ENCODE data around the gene ITGA2. TPM values are rescaled to one million over a fixed set of nuclear protein-coding genes. Genes with fewer than 3 reads are reported as not detected.
"Not testable (repeated sequence)": the region's sequence is repeated elsewhere in the genome, so short reads cannot be mapped to it uniquely, and the experiment has no call there.

Gene ITGA2
- total and polyA plus RNA-seq, 2 experiments from 2014 or later, result 2.5 to 10.2 TPM

GRCh38 chr5:53110156-53110555, 121.0 kb downstream of the ITGA2 start:
- H3K27ac ChIP-seq, result peak overlapping the region; percentile 41
- peak overlapping the region; percentile 88 for H3K4me2 ChIP-seq
- peak overlapping the region; percentile 21 for H3K4me3 ChIP-seq
- H2AFZ ChIP-seq, result peak overlapping the region; percentile 93
- H3K9me2 ChIP-seq (replicated peaks; ENCODE audit: insufficient read depth), result no peaks in the 10 kb centered on the region
- peaks cover 8% of the 10 kb centered on the region for H3K4me1 ChIP-seq (ENCODE audit: insufficient read depth)
- H3K79me2 ChIP-seq, result peaks cover 20% of the 10 kb centered on the region
- no peaks in the 10 kb centered on the region for H4K20me1 ChIP-seq (ENCODE audit: insufficient read depth, poor library complexity, severe bottlenecking)
- H3K36me3 ChIP-seq (replicated peaks; ENCODE audit: insufficient read depth, low read depth), result no peaks in the 10 kb centered on the region
- no peak for DNase-seq (ENCODE audit: low spot score)
- H3K9me3 ChIP-seq (ENCODE audit: low read depth), result no peaks in the 10 kb centered on the region
- 23% methylated on average over 6 of the region's 6 CpGs for WGBS (ENCODE audit: low lambda C conversion rate, missing lambda C conversion rate)
- no peaks in the 10 kb centered on the region for H3K27me3 ChIP-seq
- TF ChIP-seq, protein P1, sequence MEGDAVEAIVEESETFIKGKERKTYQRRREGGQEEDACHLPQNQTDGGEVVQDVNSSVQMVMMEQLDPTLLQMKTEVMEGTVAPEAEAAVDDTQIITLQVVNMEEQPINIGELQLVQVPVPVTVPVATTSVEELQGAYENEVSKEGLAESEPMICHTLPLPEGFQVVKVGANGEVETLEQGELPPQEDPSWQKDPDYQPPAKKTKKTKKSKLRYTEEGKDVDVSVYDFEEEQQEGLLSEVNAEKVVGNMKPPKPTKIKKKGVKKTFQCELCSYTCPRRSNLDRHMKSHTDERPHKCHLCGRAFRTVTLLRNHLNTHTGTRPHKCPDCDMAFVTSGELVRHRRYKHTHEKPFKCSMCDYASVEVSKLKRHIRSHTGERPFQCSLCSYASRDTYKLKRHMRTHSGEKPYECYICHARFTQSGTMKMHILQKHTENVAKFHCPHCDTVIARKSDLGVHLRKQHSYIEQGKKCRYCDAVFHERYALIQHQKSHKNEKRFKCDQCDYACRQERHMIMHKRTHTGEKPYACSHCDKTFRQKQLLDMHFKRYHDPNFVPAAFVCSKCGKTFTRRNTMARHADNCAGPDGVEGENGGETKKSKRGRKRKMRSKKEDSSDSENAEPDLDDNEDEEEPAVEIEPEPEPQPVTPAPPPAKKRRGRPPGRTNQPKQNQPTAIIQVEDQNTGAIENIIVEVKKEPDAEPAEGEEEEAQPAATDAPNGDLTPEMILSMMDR (IDR thresholded peaks at IDR 0.05; ENCODE audit: poor library complexity), result no peak
- TF ChIP-seq EZH2phosphoT487 (IDR thresholded peaks at IDR 0.05; ENCODE audit: low read depth, severe bottlenecking, unreplicated experiment), result no peak
- TF ChIP-seq EZH2 (IDR thresholded peaks at IDR 0.05; ENCODE audit: borderline replicate concordance), result no peak

GRCh38 chr5:53111139-53111538, 122.0 kb downstream of the ITGA2 start:
- peaks cover 8% of the 10 kb centered on the region for H3K4me1 ChIP-seq (ENCODE audit: insufficient read depth)
- no peak overlapping the region for H3K4me2 ChIP-seq
- H3K4me3 ChIP-seq, result no peak overlapping the region
- no peaks in the 10 kb centered on the region for H3K9me2 ChIP-seq (replicated peaks; ENCODE audit: insufficient read depth)
- no peaks in the 10 kb centered on the region for H3K36me3 ChIP-seq (replicated peaks; ENCODE audit: insufficient read depth, low read depth)
- DNase-seq (ENCODE audit: low spot score), result no peak
- H3K9me3 ChIP-seq (ENCODE audit: low read depth), result no peaks in the 10 kb centered on the region
- WGBS (ENCODE audit: low lambda C conversion rate, missing lambda C conversion rate), result 90% methylated on average over 1 of the region's 1 CpG
- no peak overlapping the region for H3K27ac ChIP-seq
- H2AFZ ChIP-seq, result no peak overlapping the region
- H4K20me1 ChIP-seq (ENCODE audit: insufficient read depth, poor library complexity, severe bottlenecking), result no peaks in the 10 kb centered on the region
- H3K27me3 ChIP-seq, result no peaks in the 10 kb centered on the region
- H3K79me2 ChIP-seq, result peaks cover 18% of the 10 kb centered on the region
- no peak for TF ChIP-seq EZH2phosphoT487 (IDR thresholded peaks at IDR 0.05; ENCODE audit: low read depth, severe bottlenecking, unreplicated experiment)
- TF ChIP-seq EZH2 (IDR thresholded peaks at IDR 0.05; ENCODE audit: borderline replicate concordance), result no peak
- TF ChIP-seq, protein P1 (IDR thresholded peaks at IDR 0.05; ENCODE audit: poor library complexity), result no peak

GRCh38 chr5:53112307-53112706, 123.2 kb downstream of the ITGA2 start:
- not testable (repeated sequence) for H3K27ac ChIP-seq; H3K4me2 ChIP-seq; H3K27me3 ChIP-seq; H3K4me3 ChIP-seq; H3K4me1 ChIP-seq (ENCODE audit: insufficient read depth); H3K9me3 ChIP-seq (ENCODE audit: low read depth); H4K20me1 ChIP-seq (ENCODE audit: insufficient read depth, poor library complexity, severe bottlenecking); H3K36me3 ChIP-seq (replicated peaks; ENCODE audit: insufficient read depth, low read depth); DNase-seq (ENCODE audit: low spot score); H2AFZ ChIP-seq; H3K9me2 ChIP-seq (replicated peaks; ENCODE audit: insufficient read depth)
- peaks cover 12% of the 10 kb centered on the region for H3K79me2 ChIP-seq
- WGBS (ENCODE audit: low lambda C conversion rate, missing lambda C conversion rate), result 94% methylated on average over 6 of the region's 6 CpGs

DNA sequence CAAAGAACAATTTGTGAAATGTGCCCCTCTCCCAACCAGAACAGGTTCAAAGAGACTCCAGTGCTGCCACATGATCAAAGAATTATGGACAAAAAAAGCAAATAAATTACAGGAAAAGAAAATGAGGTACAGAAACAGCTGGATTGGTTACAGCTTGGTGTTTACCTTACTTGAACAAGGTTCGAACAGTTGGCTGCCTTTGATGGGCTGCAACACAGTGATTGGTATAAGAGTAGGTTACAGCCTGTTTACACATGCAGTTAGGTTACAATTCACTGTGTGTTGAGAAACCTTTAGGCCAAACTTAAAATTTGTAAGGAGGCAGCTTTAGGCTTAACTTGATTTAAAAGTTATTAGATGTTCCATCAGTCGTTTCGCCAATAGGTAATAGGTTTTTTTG, 123.8 kb downstream of the ITGA2 start:
- no peaks in the 10 kb centered on the region for H4K20me1 ChIP-seq (ENCODE audit: insufficient read depth, poor library complexity, severe bottlenecking)
- no peak overlapping the region for H3K4me3 ChIP-seq
- H3K27ac ChIP-seq, result no peak overlapping the region
- DNase-seq (ENCODE audit: low spot score), result no peak
- no peak overlapping the region for H2AFZ ChIP-seq
- TF ChIP-seq, protein P1 (IDR thresholded peaks at IDR 0.05; ENCODE audit: poor library complexity), result no peak
- H3K79me2 ChIP-seq, result peaks cover 9% of the 10 kb centered on the region
- H3K9me2 ChIP-seq (replicated peaks; ENCODE audit: insufficient read depth), result no peaks in the 10 kb centered on the region
- WGBS (ENCODE audit: low lambda C conversion rate, missing lambda C conversion rate), result 94% methylated on average over 3 of the region's 3 CpGs
- no peaks in the 10 kb centered on the region for H3K36me3 ChIP-seq (replicated peaks; ENCODE audit: insufficient read depth, low read depth)
- no peak overlapping the region for H3K4me2 ChIP-seq
- peaks cover 8% of the 10 kb centered on the region for H3K4me1 ChIP-seq (ENCODE audit: insufficient read depth)
- H3K9me3 ChIP-seq (ENCODE audit: low read depth), result no peaks in the 10 kb centered on the region
- no peaks in the 10 kb centered on the region for H3K27me3 ChIP-seq
